Right lobe of liver (tissue), 6 donors: Measurements from ENCODE around the gene NTM. TPM values are rescaled to one million over a fixed set of nuclear protein-coding genes. Genes with fewer than 3 reads are reported as not detected.

Experiments used
- ATAC-seq, 4 donors: fragments of 200-7000 bp; cut with Tn5 transposase; one replicate each; pipeline ENCODE4 v1.9.1; 2020; ENCODE audit warnings: mild to moderate bottlenecking in 4 of 4, moderate library complexity in 4 of 4
- DNase-seq, 3 donors: peaks; one replicate each; pipeline ENCODE4 v3.0.0-alpha.2; 2020
- H3K27ac ChIP-seq, 3 donors: fragments of 200-600 bp; one replicate each; pipeline ENCODE4 v1.8.0; 2022
- H3K27me3 ChIP-seq, 2 donors: fragments of 200-600 bp; one replicate each; pipeline ENCODE4 v1.8.0; 2022
- H3K36me3 ChIP-seq, 4 donors: fragments of 200-600 bp; sonication (generic) in 1 of 4; one replicate each; pipeline versions ENCODE4 v1.5.1 to v1.8.0; 2017 to 2022; ENCODE audit warnings: control low read depth in 1 of 4
- H3K4me1 ChIP-seq, 4 donors: fragments of 200-600 bp; sonication (generic) in 1 of 4; one replicate each; pipeline versions ENCODE4 v1.5.1 to v1.8.0; 2017 to 2022; ENCODE audit warnings: control low read depth in 1 of 4
- H3K4me3 ChIP-seq, 3 donors: fragments of 200-600 bp; one replicate each; pipeline ENCODE4 v1.8.0; 2022
- H3K9me3 ChIP-seq, 4 donors: fragments of 200-600 bp; sonication (generic) in 1 of 4; one replicate each; pipeline versions ENCODE4 v1.5.1 to v1.8.0; 2017 to 2022; ENCODE audit warnings: control low read depth in 1 of 4
- POLR2A ChIP-seq: fragments of 450-650 bp; IDR thresholded peaks from one replicate; pipeline ENCODE4 v1.6.1; 2017; ENCODE audit warnings: antibody characterized with exemption, mild to moderate bottlenecking
- WGBS: methylation state at CpG from one replicate; pipeline ENCODE4 v1.1.6; 2018; ENCODE audit warnings: low coverage, low lambda C conversion rate; ENCODE audit not compliant: insufficient coverage; ENCODE audit errors: missing lambda C conversion rate; 5-methylcytosine and 5-hydroxymethylcytosine counted together
- intact Hi-C, 2 donors: fragments of 100-400 bp; cut with DNase I; formaldehyde crosslinking; loops; one replicate each; pipeline versions ENCODE4 v1.11.2 to v1.14.1; 2022
- total RNA-seq, 6 experiments: library from RNA; depleted of rRNA in 2 of 6; stranded (reverse); fragments of >200 nt in 2 of 6; fragmentation: NEBNext Ultra II Directional in 3 of 6; extraction: Animal tissue kit (Norgen Biotek cat#: 25700) in 3 of 6; gene quantifications; one replicate each; pipeline versions ENCODE4 v1.1.0 to v1.2.4, GENCODE V29; 2016 to 2023
- TF ChIP-seq, protein P1 (sequence below), 4 donors: fragments of 200-600 bp in 3 of 4; fragments of 450-650 bp in 1 of 4; IDR thresholded peaks; one replicate each; pipeline versions ENCODE4 v1.5.1 to v1.8.0; 2016 to 2022; ENCODE audit warnings: antibody characterized with exemption in 4 of 4, mild to moderate bottlenecking in 2 of 4
- donor health status: DM: no; HTN: yes; CAD: no.
- donor health status: DM: no; HTN: no; CAD: no.
- donor health status: DM: no; HTN: no; CAD: no.
- donor health status: DM: no; HTN: yes; CAD: no.
- donor health status: DM: no; HTN: yes; CAD: no.

NTM gene
- total RNA-seq, 6 experiments from 2014 or later, result 0.35 TPM; not detected in 5

DNA sequence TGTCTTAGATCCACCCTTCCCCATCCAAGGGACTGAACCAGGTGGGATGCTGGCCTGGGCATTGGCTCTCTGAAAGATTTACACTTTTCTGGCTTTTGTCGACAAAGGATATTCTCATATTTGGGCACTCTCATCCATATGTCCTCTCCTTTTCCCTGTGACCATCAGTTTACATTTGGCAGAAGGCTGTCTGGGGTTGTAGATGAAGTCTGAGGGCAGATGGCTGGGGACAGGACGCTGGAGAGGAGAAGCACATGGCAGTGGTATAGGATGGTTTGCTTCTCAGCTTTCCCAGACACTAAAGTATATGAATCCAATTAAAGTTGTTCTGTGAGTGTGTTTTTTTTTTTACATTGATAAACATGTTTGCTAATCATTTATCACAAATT, 757.5 kb downstream of the NTM start:
- intact Hi-C loops, result loop anchor here in 1 of 2 donors (10.0 kb wide), 1 partner anchor 263 kb away; no protein-coding TSS in a partner anchor
- no peak overlapping the region for H3K27ac ChIP-seq
- TF ChIP-seq, protein P1, sequence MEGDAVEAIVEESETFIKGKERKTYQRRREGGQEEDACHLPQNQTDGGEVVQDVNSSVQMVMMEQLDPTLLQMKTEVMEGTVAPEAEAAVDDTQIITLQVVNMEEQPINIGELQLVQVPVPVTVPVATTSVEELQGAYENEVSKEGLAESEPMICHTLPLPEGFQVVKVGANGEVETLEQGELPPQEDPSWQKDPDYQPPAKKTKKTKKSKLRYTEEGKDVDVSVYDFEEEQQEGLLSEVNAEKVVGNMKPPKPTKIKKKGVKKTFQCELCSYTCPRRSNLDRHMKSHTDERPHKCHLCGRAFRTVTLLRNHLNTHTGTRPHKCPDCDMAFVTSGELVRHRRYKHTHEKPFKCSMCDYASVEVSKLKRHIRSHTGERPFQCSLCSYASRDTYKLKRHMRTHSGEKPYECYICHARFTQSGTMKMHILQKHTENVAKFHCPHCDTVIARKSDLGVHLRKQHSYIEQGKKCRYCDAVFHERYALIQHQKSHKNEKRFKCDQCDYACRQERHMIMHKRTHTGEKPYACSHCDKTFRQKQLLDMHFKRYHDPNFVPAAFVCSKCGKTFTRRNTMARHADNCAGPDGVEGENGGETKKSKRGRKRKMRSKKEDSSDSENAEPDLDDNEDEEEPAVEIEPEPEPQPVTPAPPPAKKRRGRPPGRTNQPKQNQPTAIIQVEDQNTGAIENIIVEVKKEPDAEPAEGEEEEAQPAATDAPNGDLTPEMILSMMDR (IDR thresholded peaks at IDR 0.05), result no peak
- TF ChIP-seq POLR2A, result no peak
- H3K27me3 ChIP-seq, result no peaks in the 10 kb centered on the region
- no peaks in the 10 kb centered on the region for H3K9me3 ChIP-seq
- H3K36me3 ChIP-seq, result no peaks in the 10 kb centered on the region
- ATAC-seq (no peak), DNase-seq (no peak)
- no peaks in the 10 kb centered on the region for H3K4me1 ChIP-seq
- WGBS, result 74% methylated on average over 2 of the region's 2 CpGs
- no peak overlapping the region for H3K4me3 ChIP-seq

DNA sequence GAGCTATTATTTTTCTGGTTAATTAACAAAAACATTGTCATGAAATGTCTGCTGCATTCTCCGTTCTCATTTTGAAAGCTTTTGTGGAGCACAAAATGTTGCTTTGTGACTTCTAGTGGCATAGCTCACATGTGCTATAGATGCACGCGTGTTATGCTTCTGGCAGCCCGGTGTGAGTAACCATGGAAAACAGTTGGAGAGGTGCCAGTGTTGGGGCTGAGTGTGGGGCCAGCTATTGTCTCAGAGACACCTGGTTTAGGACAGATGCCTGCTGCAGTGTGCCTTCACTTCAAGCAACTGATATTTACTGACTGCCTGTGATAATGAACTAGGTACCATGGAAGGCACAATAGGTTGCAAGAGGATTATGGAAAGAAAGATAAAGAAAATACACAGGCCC, 760.6 kb downstream of the NTM start:
- Histone ChIP-seq H3K9me3 (no peaks in the 10 kb centered on the region), H3K27ac (no peak overlapping the region), H3K4me3 (no peak overlapping the region), H3K4me1 (no peaks in the 10 kb centered on the region), H3K36me3 (no peaks in the 10 kb centered on the region), H3K27me3 (no peaks in the 10 kb centered on the region)
- DNase-seq (no peak), ATAC-seq (no peak)
- 58% methylated on average over 3 of the region's 4 CpGs for WGBS
- TF ChIP-seq POLR2A, result no peak
- TF ChIP-seq, protein P1 (IDR thresholded peaks at IDR 0.05), result no peak
- intact Hi-C loops, result no loop called here

DNA sequence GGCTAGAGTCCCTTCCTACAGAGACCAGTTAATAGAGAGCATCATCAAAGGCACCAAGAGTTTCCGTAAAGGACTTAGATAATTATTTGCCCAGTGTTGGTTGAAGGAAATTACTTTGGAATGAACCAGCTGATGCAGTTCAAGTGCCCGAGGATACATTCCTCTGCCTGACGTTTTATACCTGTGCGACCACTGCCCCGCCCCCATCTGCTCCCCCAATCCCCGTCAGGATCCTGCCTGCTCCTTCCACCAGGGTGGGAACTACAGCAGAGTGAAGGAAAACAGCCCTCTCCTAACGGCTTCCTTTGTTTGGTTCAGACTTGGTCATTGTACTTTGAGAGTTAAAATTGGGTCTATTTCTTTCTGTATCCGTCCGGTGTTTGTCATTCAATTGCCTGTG, 761.5 kb downstream of the NTM start:
- Histone ChIP-seq H3K4me1 (no peaks in the 10 kb centered on the region), H3K27me3 (no peaks in the 10 kb centered on the region), H3K36me3 (no peaks in the 10 kb centered on the region), H3K9me3 (no peaks in the 10 kb centered on the region), H3K27ac (no peak overlapping the region), H3K4me3 (no peak overlapping the region)
- intact Hi-C loops, result no loop called here
- ATAC-seq (no peak), DNase-seq (no peak)
- WGBS, result 48% methylated on average over 5 of the region's 9 CpGs
- no peak for TF ChIP-seq POLR2A
- TF ChIP-seq, protein P1 (IDR thresholded peaks at IDR 0.05), result no peak

DNA sequence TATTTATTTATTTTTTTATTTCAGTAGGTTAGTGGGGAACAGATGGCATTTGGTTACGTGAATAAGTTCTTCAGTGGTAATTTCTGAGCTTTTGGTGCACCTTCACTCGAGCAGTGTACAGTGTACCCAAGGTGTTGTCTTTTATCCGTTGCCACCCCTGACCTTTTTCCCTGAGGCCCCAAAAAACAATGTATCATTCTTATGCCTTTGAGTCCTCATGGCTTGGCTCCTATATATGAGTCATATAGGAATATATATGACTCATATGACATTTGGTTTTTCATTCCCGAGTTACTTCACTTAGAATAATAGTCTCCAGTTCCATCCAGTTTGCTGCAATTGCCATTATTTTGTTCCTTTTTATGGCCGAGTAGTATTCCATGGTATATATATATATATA, 763.9 kb downstream of the NTM start:
- no peak for ATAC-seq
- no peaks in the 10 kb centered on the region for H3K27me3 ChIP-seq
- H3K27ac ChIP-seq, result no peak overlapping the region
- DNase-seq, result no peak
- no peaks in the 10 kb centered on the region for H3K36me3 ChIP-seq
- 40% methylated on average over 5 of the region's 5 CpGs for WGBS
- H3K9me3 ChIP-seq, result no peaks in the 10 kb centered on the region
- H3K4me3 ChIP-seq, result no peak overlapping the region
- intact Hi-C loops, result no loop called here
- H3K4me1 ChIP-seq, result no peaks in the 10 kb centered on the region
- TF ChIP-seq, protein P1 (IDR thresholded peaks at IDR 0.05), result no peak
- TF ChIP-seq POLR2A, result no peak
